Neuronal stem cell (in vitro differentiated cells): ENCODE data around the gene CCN2.
A peak's percentile ranks its signal among the peaks of the same experiment; 100 is the strongest.

Source experiments
- DNase-seq: peaks from one replicate; pipeline ENCODE4 v3.0.0-alpha.2; 2013; ENCODE audit warnings: low spot score
- H2AFZ ChIP-seq: one replicate; pipeline ENCODE4 v1.6.1; 2013; ENCODE audit warnings: mild to moderate bottlenecking, low read length, inconsistent platforms
- H2AK5ac ChIP-seq: 2 replicates; pipeline ENCODE4 v1.6.1; 2013; ENCODE audit warnings: low read depth, mild to moderate bottlenecking, inconsistent platforms, low read length, moderate library complexity, mixed read lengths
- H2BK120ac ChIP-seq: 2 replicates; pipeline ENCODE4 v1.6.1; 2013; ENCODE audit warnings: low read depth, mild to moderate bottlenecking, inconsistent platforms, low read length, moderate library complexity, mixed read lengths
- H2BK12ac ChIP-seq: one replicate; pipeline ENCODE4 v1.6.1; 2013; ENCODE audit warnings: low read length, inconsistent platforms
- H2BK15ac ChIP-seq: 2 replicates; pipeline ENCODE4 v1.6.1; 2013; ENCODE audit warnings: mild to moderate bottlenecking, low read length, inconsistent platforms, mixed read lengths
- H2BK5ac ChIP-seq: one replicate; pipeline ENCODE4 v1.6.1; 2013; ENCODE audit warnings: inconsistent platforms, mild to moderate bottlenecking, low read length, moderate library complexity
- H3K14ac ChIP-seq: one replicate; pipeline ENCODE4 v1.6.1; 2013; ENCODE audit warnings: low read length, inconsistent platforms
- H3K18ac ChIP-seq: 2 replicates; pipeline ENCODE4 v1.6.1; 2013; ENCODE audit warnings: low read length, inconsistent platforms
- H3K23ac ChIP-seq: 2 replicates; pipeline ENCODE4 v1.6.1; 2013; ENCODE audit warnings: low read depth, mild to moderate bottlenecking, mixed read lengths, low read length, inconsistent platforms; ENCODE audit not compliant: poor library complexity
- H3K27ac ChIP-seq: replicated peaks from 3 replicates; pipeline ENCODE4 v1.5.1; 2013; ENCODE audit warnings: low read length, inconsistent platforms
- H3K27me3 ChIP-seq, 3 experiments: 2 replicates each; pipeline ENCODE4 v1.6.1; 2013; ENCODE audit warnings: low read length in 3 of 3, mild to moderate bottlenecking in 2 of 3, inconsistent platforms in 1 of 3, low read depth in 1 of 3, mixed read lengths in 1 of 3, moderate library complexity in 1 of 3; ENCODE audit not compliant: control insufficient read depth in 3 of 3, insufficient read depth in 3 of 3
- H3K36me3 ChIP-seq, 2 donors: replicated peaks in 1 of 2; 2 replicates each; pipeline ENCODE4 v1.6.1; 2013; ENCODE audit warnings: low read length in 2 of 2; ENCODE audit not compliant: control insufficient read depth in 2 of 2, insufficient read depth in 2 of 2
- H3K4ac ChIP-seq: 2 replicates; pipeline ENCODE4 v1.6.1; 2013; ENCODE audit warnings: inconsistent platforms, mild to moderate bottlenecking, low read length, moderate library complexity
- H3K4me1 ChIP-seq, 2 donors: 1 replicate in 1 of 2; 2 replicates in 1 of 2; pipeline ENCODE4 v1.6.1; 2013; ENCODE audit warnings: low read length in 2 of 2, low read depth in 1 of 2; ENCODE audit not compliant: control insufficient read depth in 2 of 2, insufficient read depth in 1 of 2
- H3K4me2 ChIP-seq: one replicate; pipeline ENCODE4 v1.6.1; 2013; ENCODE audit warnings: mild to moderate bottlenecking, low read length, inconsistent platforms; ENCODE audit not compliant: insufficient read depth, poor library complexity, severe bottlenecking
- H3K4me3 ChIP-seq, 2 donors: 2 replicates each; pipeline ENCODE4 v1.5.1; 2013; ENCODE audit warnings: low read length in 2 of 2, mild to moderate bottlenecking in 2 of 2, inconsistent platforms in 1 of 2, moderate library complexity in 1 of 2
- H3K79me1 ChIP-seq: one replicate; pipeline ENCODE4 v1.6.1; 2013; ENCODE audit warnings: low read depth, mild to moderate bottlenecking, inconsistent platforms, low read length, moderate library complexity
- H3K9ac ChIP-seq: one replicate; pipeline ENCODE4 v1.6.1; 2013; ENCODE audit warnings: mild to moderate bottlenecking, low read depth, low read length, inconsistent platforms; ENCODE audit not compliant: poor library complexity
- H3K9me3 ChIP-seq, 2 donors: replicated peaks in 1 of 2; 2 replicates each; pipeline versions ENCODE3 to v1.6.1; 2013; ENCODE audit warnings: low read length in 2 of 2, mild to moderate bottlenecking in 2 of 2, inconsistent platforms in 1 of 2, low read depth in 1 of 2, mixed read lengths in 1 of 2, moderate library complexity in 1 of 2; ENCODE audit not compliant: control insufficient read depth in 2 of 2, insufficient read depth in 1 of 2
- H4K8ac ChIP-seq: one replicate; pipeline ENCODE4 v1.6.1; 2013; ENCODE audit warnings: low read depth, mild to moderate bottlenecking, inconsistent platforms, low read length, moderate library complexity
- H4K91ac ChIP-seq: one replicate; pipeline ENCODE4 v1.6.1; 2013; ENCODE audit warnings: low read length, low read depth, mild to moderate bottlenecking, inconsistent platforms; ENCODE audit not compliant: poor library complexity
- WGBS, 2 donors: extraction: QIAGEN DNeasy Blood & Tissue Kit; methylation state at CpG; one replicate each; pipeline ENCODE4 v1.1.7; 2013; ENCODE audit warnings: missing lambda C conversion rate in 2 of 2, mixed read lengths in 1 of 2; ENCODE audit not compliant: insufficient read length in 2 of 2, insufficient replicate concordance in 1 of 2; ENCODE audit errors: extremely low coverage in 2 of 2; 5-methylcytosine and 5-hydroxymethylcytosine counted together

CCN2 gene

DNA sequence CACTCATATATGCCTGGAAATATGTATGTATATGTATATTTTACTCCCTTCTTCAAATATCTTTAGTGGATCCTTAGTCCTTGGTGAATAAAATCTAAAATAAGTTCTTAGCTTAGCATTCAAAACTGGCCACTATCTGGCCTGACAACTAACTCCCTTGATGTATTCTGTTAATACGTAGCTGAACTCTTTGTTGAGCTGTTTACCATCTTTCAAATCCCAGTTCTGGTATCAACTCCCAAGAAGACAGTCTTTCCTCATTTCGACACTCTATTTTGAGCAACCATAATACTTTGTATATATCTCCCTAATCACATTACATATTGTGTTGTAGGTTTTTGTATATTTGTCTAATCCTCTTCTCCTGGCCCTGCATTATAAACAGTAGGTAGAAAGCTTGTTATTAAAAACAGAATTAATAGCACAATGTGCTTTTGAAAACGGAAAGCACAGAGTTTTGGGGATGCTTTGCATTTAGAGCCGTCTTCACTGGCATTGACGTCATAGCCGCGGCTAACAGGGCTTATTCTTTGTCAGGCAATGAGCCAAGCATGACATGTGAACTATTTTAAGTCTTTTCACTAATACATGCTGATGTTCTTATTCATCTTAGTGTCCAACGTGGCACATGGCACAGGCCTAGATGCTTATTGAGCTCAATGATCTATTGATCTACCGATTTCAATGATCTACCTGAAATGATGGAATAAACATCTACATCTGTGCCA is 47.2 kb upstream of the CCN2 start:
- Histone ChIP-seq H3K4me3 (no peak overlapping the region), H2AFZ (no peak overlapping the region), H4K91ac (no peak overlapping the region), H3K23ac (no peak overlapping the region), H3K4ac (no peak overlapping the region), H3K9me3 (peaks cover 0 to 2% of the 10 kb centered on the region in 2 donors), H3K14ac (no peak overlapping the region), H3K9ac (no peak overlapping the region), H3K36me3 (no peaks in the 10 kb centered on the region), H3K27me3 (no peaks in the 10 kb centered on the region), H2BK15ac (no peak overlapping the region), H4K8ac (no peak overlapping the region), H2BK5ac (no peak overlapping the region), H3K4me2 (no peak overlapping the region), H3K18ac (no peak overlapping the region), H2BK120ac (no peak overlapping the region), H3K27ac (no peak overlapping the region), H2AK5ac (no peak overlapping the region), H3K4me1 (no peaks in the 10 kb centered on the region), H2BK12ac (no peak overlapping the region), H3K79me1 (no peaks in the 10 kb centered on the region)
- no CpG with 5 or more reads among the region's 9 CpGs for WGBS, 2 donors
- DNase-seq: no peak

DNA sequence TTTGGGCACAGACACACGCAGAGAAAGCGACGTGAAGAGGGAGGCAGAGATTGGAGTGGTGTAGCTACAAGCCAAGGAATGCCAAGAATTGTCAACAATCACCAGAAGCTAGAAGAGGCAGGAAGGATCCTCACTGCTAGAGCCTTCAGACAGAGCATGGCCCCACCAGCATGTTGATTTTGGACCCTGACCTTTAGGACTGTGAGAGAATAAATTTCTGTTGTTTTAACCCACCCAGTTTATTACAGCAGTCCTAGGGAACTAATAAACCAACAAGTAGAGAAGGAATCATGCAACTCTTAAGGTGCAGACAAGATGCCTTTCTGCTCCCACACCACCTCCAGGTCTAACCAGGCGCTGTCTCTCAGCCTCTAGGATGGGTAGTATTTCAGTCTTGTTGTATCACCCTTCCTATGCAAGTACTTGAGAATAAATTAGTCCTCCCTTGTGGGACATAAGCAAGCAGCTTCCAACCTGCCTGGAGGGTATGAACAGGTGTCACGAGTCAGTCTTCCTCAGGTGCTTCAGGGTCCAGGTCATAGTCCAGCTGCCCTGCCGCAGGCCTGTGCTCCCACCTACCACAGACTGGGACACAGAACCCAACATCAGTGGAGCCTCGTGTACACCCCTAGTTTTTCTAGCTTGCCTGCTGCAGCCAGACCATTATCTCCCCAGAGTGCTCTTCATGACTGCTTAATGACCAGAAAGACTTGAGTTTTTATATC is 46.4 kb upstream of the CCN2 start:
- H4K91ac ChIP-seq: no peak overlapping the region
- H3K9ac ChIP-seq: no peak overlapping the region
- no peak overlapping the region for H3K4ac ChIP-seq
- H3K4me3 ChIP-seq: no peak overlapping the region
- peak overlapping the region; percentile 28 for H3K18ac ChIP-seq
- H2BK15ac ChIP-seq: no peak overlapping the region
- H2AK5ac ChIP-seq: no peak overlapping the region
- peak overlapping the region; percentile 32 for H3K14ac ChIP-seq
- no peaks in the 10 kb centered on the region for H3K79me1 ChIP-seq
- H3K36me3 ChIP-seq: no peaks in the 10 kb centered on the region
- H2BK120ac ChIP-seq: no peak overlapping the region
- no peaks in the 10 kb centered on the region for H3K4me1 ChIP-seq
- DNase-seq: no peak
- no peak overlapping the region for H2BK5ac ChIP-seq
- H3K27me3 ChIP-seq: no peaks in the 10 kb centered on the region
- H2BK12ac ChIP-seq: no peak overlapping the region
- H2AFZ ChIP-seq: no peak overlapping the region
- no peak overlapping the region for H3K27ac ChIP-seq
- no peak overlapping the region for H3K4me2 ChIP-seq
- H3K9me3 ChIP-seq: peaks cover 0 to 4% of the 10 kb centered on the region in 2 donors
- no CpG with 5 or more reads among the region's 7 CpGs for WGBS, 2 donors
- no peak overlapping the region for H4K8ac ChIP-seq
- H3K23ac ChIP-seq: no peak overlapping the region

DNA sequence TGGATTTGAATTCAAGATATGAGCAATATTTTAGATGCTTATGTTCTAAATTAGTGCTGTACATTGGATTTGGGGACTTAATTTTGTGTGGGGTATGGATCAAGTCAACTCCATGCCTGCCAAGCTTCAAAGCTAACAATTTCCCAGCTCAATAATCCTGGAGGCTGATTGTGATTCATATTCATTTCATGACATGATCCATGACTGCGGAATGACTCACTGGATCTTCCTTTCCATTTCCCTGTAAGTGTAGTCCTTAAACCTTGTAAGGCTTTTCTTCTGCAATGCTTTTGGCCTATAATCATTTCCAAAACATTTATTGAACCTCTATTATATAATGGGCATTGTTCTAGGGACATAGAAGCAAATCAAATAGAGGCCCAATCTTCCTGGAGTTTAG is 44.7 kb upstream of the CCN2 start:
- no peaks in the 10 kb centered on the region for H3K4me1 ChIP-seq
- H3K9ac ChIP-seq: no peak overlapping the region
- no peak overlapping the region for H3K18ac ChIP-seq
- H3K23ac ChIP-seq: no peak overlapping the region
- no peak overlapping the region for H3K4me3 ChIP-seq
- H3K14ac ChIP-seq: no peak overlapping the region
- H2BK15ac ChIP-seq: no peak overlapping the region
- H4K8ac ChIP-seq: no peak overlapping the region
- H3K27me3 ChIP-seq: no peaks in the 10 kb centered on the region
- no peak overlapping the region for H2BK5ac ChIP-seq
- H2BK12ac ChIP-seq: no peak overlapping the region
- H2AFZ ChIP-seq: no peak overlapping the region
- H2BK120ac ChIP-seq: no peak overlapping the region
- peaks cover 0 to 4% of the 10 kb centered on the region in 2 donors for H3K9me3 ChIP-seq
- H3K27ac ChIP-seq: no peak overlapping the region
- no CpG with 5 or more reads among the region's 1 CpG for WGBS, 2 donors
- H3K36me3 ChIP-seq: no peaks in the 10 kb centered on the region
- no peak overlapping the region for H2AK5ac ChIP-seq
- H3K79me1 ChIP-seq: no peaks in the 10 kb centered on the region
- no peak overlapping the region for H3K4me2 ChIP-seq
- H3K4ac ChIP-seq: no peak overlapping the region
- DNase-seq: no peak
- no peak overlapping the region for H4K91ac ChIP-seq

DNA sequence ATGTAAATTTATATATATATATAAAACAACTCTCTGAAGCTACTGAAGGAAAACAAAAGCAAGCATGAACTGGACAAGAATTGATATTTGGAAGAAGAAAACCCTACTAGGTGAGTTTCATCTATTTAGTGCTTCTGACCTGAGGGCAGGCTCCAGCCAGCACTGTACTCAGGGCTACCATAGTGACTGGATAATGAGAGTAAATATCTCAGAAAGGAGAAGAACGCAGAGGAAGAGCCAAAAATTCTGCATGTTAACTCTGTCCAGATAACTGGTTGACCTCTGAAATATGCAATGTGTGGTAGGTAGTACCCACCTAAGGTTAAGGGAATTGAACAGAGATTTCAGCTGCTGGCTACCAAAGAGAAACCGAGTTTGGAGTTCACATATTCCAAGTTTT is 41.4 kb upstream of the CCN2 start:
- H3K79me1 ChIP-seq: no peaks in the 10 kb centered on the region
- H2BK12ac ChIP-seq: no peak overlapping the region
- H3K14ac ChIP-seq: no peak overlapping the region
- H3K9ac ChIP-seq: no peak overlapping the region
- H3K4me1 ChIP-seq: no peaks in the 10 kb centered on the region
- DNase-seq: no peak
- H2BK5ac ChIP-seq: no peak overlapping the region
- H3K36me3 ChIP-seq: no peaks in the 10 kb centered on the region
- H3K27me3 ChIP-seq: no peaks in the 10 kb centered on the region
- H3K4me3 ChIP-seq: no peak overlapping the region
- H3K9me3 ChIP-seq: peaks cover 0 to 4% of the 10 kb centered on the region in 2 donors
- WGBS, 2 donors: no CpG with 5 or more reads among the region's 2 CpGs
- no peak overlapping the region for H2BK15ac ChIP-seq
- no peak overlapping the region for H3K27ac ChIP-seq
- no peak overlapping the region for H3K4ac ChIP-seq
- H4K91ac ChIP-seq: no peak overlapping the region
- no peak overlapping the region for H3K18ac ChIP-seq
- no peak overlapping the region for H3K4me2 ChIP-seq
- no peak overlapping the region for H3K23ac ChIP-seq
- H2BK120ac ChIP-seq: no peak overlapping the region
- H2AFZ ChIP-seq: no peak overlapping the region
- H4K8ac ChIP-seq: no peak overlapping the region
- no peak overlapping the region for H2AK5ac ChIP-seq
